ENCODE results near the gene COL17A1. TPM values are rescaled to one million over a fixed set of nuclear protein-coding genes. Genes with fewer than 3 reads are reported as not detected.

Gene COL17A1
- total RNA-seq, 2 donors from 2014 or later, result 115 to 249 TPM

DNA sequence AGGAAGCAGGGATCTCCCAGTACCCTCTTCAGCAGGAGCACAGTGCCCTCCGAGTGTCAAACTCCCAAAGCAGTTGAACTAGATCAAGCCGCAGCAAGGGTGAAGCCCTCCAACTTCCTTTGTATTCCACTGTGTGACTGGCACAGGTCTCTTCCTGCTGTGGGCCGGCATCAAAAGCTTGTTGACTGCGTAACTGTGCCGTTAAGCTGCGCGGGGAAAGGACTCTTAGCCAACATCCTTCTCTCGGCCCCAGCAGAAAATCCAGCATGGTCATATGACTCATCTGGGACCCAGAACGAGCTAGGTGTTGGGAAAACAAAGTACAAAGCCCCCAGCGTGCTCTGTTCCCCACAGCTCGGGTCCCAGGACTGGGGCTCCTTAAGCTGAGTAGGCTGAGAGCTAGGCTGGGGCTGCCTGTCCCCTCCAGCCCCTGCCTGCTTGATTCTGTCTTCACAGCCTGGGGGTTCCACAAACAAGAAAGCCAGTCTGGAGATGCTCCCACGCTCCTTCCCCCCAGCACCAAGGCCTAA is 52.2 kb downstream of the COL17A1 start:
- Histone ChIP-seq H3K4me3 (no peak overlapping the region), H3K9me3 (no peaks in the 10 kb centered on the region), H3K36me3 (no peaks in the 10 kb centered on the region), H3K27ac (no peak overlapping the region), H3K27me3 (no peaks in the 10 kb centered on the region), H3K9ac (ENCODE audit: low read depth in 2 of 2, low read length in 2 of 2) (no peak overlapping the region), H3K4me1 (no peaks in the 10 kb centered on the region)
- TF ChIP-seq, protein P1, sequence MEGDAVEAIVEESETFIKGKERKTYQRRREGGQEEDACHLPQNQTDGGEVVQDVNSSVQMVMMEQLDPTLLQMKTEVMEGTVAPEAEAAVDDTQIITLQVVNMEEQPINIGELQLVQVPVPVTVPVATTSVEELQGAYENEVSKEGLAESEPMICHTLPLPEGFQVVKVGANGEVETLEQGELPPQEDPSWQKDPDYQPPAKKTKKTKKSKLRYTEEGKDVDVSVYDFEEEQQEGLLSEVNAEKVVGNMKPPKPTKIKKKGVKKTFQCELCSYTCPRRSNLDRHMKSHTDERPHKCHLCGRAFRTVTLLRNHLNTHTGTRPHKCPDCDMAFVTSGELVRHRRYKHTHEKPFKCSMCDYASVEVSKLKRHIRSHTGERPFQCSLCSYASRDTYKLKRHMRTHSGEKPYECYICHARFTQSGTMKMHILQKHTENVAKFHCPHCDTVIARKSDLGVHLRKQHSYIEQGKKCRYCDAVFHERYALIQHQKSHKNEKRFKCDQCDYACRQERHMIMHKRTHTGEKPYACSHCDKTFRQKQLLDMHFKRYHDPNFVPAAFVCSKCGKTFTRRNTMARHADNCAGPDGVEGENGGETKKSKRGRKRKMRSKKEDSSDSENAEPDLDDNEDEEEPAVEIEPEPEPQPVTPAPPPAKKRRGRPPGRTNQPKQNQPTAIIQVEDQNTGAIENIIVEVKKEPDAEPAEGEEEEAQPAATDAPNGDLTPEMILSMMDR (IDR thresholded peaks at IDR 0.05), result no peak
- DNase-seq, result no peak
- intact Hi-C loops (cut with DNase I), result no loop called here

DNA sequence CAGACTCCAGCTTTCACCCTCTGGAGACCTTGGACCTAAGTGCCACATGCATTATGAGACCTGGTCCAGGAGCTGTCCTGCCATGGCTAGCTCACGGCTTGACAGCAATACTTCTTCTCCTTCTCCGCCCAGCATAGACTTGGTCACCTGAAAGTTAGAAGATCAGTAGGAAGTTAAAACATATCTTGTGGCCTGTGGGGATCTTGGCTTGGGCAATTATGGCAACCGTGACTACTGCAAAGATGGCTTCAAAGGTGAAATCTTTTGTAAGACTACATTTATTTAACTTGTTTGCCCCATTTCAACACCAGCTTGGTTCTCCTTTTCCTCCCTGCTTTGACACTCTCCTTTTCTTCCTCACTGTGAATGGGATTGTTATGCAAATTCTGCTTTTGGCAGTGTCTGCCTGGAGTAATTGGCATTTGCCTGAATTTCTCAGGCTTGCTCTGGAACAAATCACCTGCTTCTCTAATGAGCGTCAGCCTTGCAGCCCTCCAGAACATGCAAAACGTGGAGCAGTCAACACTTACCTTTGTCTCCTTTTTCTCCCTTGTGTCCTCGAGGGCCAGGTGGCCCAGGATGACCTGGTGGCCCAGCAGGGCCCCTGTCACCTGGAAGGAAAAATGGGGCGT is 53.4 kb downstream of the COL17A1 start:
- Histone ChIP-seq H3K4me1 (no peaks in the 10 kb centered on the region), H3K27ac (no peak overlapping the region), H3K4me3 (no peak overlapping the region), H3K9me3 (no peaks in the 10 kb centered on the region), H3K27me3 (no peaks in the 10 kb centered on the region), H3K36me3 (no peaks in the 10 kb centered on the region), H3K9ac (ENCODE audit: low read depth in 2 of 2, low read length in 2 of 2) (no peak overlapping the region)
- TF ChIP-seq, protein P1 (IDR thresholded peaks at IDR 0.05), result no peak
- intact Hi-C loops (cut with DNase I), result no loop called here
- no peak for DNase-seq

DNA sequence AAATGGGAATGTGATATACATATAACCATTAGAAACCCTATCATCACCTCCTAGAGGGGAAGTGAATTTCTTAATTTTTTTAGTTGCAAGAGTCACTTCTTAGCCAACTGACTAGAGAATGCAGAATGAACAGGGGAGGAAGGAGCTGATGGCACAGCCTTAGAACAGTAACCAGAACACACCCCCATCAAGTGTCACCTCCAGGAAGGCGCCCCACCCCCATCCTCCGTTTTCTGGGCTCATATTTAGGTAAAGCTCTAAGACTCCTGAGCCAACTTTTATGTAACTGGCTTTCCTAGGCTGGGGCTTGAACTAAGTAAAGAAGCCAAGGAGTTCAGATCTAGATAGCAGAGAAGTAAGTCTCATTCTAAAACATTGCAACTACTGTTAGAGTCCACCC is 54.0 kb downstream of the COL17A1 start:
- Histone ChIP-seq H3K27me3 (no peaks in the 10 kb centered on the region), H3K4me3 (no peak overlapping the region), H3K27ac (no peak overlapping the region), H3K9me3 (no peaks in the 10 kb centered on the region), H3K36me3 (no peaks in the 10 kb centered on the region), H3K9ac (ENCODE audit: low read depth in 2 of 2, low read length in 2 of 2) (no peak overlapping the region), H3K4me1 (no peaks in the 10 kb centered on the region)
- no peak for DNase-seq
- TF ChIP-seq, protein P1 (IDR thresholded peaks at IDR 0.05), result no peak
- intact Hi-C loops (cut with DNase I), result no loop called here

DNA sequence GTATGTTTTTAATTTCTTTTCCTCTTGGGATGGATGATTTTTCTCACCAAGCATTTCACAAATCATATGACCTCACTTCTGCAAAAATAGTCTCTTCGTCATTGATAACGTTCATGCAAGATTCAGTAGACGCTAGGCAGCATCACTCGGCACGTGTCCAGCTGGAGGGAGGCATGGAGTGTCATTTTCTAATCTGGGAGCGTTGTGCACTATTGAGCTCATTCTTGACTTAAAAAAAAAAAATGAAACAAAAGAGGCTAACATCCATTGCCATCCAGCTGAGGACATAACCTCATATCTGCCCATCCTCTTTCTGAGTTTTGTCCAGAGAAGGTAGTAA is 56.2 kb downstream of the COL17A1 start:
- no peaks in the 10 kb centered on the region for H3K27me3 ChIP-seq
- H3K9me3 ChIP-seq, result no peaks in the 10 kb centered on the region
- no peak for DNase-seq
- H3K4me3 ChIP-seq, result no peak overlapping the region
- TF ChIP-seq, protein P1 (IDR thresholded peaks at IDR 0.05), result no peak
- intact Hi-C loops (cut with DNase I), result no loop called here
- H3K27ac ChIP-seq, result no peak overlapping the region
- no peaks in the 10 kb centered on the region for H3K4me1 ChIP-seq
- H3K36me3 ChIP-seq, result no peaks in the 10 kb centered on the region
- H3K9ac ChIP-seq (ENCODE audit: low read depth in 2 of 2, low read length in 2 of 2), result no peak overlapping the region

DNA sequence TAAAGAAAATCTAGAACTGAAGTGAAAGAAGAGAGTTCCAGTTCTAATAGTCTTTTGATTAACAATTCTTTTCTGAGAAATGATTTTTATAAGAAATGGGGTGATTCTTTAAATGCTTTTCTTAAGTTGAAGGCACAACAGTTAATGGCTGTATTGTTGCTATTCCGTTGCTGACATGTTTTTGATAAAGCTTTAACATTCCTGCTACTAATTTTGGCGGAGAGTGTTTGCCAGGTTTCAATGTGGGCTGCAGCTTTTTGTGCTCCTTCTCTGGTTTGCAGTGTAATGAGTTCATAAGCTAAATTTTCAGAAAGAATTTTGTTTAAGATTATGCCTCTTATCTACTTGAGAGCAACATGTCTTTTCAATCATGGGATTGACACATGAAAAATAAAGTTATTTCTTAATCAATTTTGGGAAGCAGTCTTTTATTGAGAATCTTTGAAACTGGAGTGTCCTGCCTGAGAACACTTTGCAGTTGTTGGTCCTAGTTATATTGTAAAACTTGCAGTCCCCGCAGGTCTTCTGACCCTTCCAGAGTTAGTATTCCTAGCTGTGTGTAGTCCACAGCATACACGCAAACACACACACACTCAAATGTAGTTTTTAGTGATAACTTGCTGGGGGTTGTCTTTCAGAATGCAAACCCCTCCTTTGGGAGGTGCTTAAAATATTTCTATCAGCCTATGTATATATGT is 56.7 kb downstream of the COL17A1 start:
- Histone ChIP-seq H3K36me3 (peaks cover 1% of the 10 kb centered on the region), H3K27me3 (no peaks in the 10 kb centered on the region), H3K27ac (no peak overlapping the region), H3K4me1 (no peaks in the 10 kb centered on the region), H3K9ac (ENCODE audit: low read depth in 2 of 2, low read length in 2 of 2) (no peak overlapping the region), H3K4me3 (no peak overlapping the region), H3K9me3 (no peaks in the 10 kb centered on the region)
- intact Hi-C loops (cut with DNase I), result no loop called here
- DNase-seq, result no peak
- TF ChIP-seq, protein P1 (IDR thresholded peaks at IDR 0.05), result no peak

All from colonic mucosa (tissue), 4 donors.